Ovary (tissue), 3 donors: ENCODE data around the gene MSANTD2.

Experiments
- POLR2A ChIP-seq: fragments of 450-650 bp; IDR thresholded peaks from one replicate; pipeline ENCODE4 v1.6.1; 2017; ENCODE audit warnings: antibody characterized with exemption, mild to moderate bottlenecking, moderate library complexity
- TF ChIP-seq, protein P1 (sequence below), 3 donors: fragments of 450-650 bp in 2 of 3; fragments of 200-600 bp in 1 of 3; IDR thresholded peaks; one replicate each; pipeline versions ENCODE4 v1.5.1 to v1.8.0; 2016 to 2022; ENCODE audit warnings: antibody characterized with exemption in 3 of 3, mild to moderate bottlenecking in 1 of 3
- donor health status: DM: no; HTN: no; CAD: no.

DNA sequence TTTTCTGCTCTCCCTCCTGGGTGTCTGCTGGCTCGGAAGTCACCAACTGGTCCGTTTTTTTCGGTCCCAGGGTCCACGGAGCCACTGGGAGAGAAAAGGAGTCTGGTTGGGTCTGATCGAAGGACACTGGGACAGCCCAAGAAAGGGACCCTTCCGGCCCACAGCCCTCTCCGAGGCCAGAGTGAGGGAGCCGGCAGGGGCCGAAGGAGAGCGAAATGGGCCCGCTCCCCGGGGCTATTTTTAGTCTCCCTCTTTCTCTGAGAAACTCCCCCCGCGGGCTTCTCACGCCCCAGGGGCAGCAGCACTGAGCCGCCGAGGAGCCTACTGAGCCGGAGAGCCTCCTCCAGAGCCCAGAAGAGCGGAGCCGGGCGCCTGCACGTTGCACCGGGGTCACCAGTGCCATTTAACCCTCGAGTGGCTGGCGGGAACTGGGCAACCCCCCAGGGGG, 40.0 kb downstream of the MSANTD2 start:
- TF ChIP-seq, protein P1, sequence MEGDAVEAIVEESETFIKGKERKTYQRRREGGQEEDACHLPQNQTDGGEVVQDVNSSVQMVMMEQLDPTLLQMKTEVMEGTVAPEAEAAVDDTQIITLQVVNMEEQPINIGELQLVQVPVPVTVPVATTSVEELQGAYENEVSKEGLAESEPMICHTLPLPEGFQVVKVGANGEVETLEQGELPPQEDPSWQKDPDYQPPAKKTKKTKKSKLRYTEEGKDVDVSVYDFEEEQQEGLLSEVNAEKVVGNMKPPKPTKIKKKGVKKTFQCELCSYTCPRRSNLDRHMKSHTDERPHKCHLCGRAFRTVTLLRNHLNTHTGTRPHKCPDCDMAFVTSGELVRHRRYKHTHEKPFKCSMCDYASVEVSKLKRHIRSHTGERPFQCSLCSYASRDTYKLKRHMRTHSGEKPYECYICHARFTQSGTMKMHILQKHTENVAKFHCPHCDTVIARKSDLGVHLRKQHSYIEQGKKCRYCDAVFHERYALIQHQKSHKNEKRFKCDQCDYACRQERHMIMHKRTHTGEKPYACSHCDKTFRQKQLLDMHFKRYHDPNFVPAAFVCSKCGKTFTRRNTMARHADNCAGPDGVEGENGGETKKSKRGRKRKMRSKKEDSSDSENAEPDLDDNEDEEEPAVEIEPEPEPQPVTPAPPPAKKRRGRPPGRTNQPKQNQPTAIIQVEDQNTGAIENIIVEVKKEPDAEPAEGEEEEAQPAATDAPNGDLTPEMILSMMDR (IDR thresholded peaks at IDR 0.05) = no peak
- TF ChIP-seq POLR2A = no peak
